ENCODE measurements around the gene MBD3.

- TF ChIP-seq, protein P1, sequence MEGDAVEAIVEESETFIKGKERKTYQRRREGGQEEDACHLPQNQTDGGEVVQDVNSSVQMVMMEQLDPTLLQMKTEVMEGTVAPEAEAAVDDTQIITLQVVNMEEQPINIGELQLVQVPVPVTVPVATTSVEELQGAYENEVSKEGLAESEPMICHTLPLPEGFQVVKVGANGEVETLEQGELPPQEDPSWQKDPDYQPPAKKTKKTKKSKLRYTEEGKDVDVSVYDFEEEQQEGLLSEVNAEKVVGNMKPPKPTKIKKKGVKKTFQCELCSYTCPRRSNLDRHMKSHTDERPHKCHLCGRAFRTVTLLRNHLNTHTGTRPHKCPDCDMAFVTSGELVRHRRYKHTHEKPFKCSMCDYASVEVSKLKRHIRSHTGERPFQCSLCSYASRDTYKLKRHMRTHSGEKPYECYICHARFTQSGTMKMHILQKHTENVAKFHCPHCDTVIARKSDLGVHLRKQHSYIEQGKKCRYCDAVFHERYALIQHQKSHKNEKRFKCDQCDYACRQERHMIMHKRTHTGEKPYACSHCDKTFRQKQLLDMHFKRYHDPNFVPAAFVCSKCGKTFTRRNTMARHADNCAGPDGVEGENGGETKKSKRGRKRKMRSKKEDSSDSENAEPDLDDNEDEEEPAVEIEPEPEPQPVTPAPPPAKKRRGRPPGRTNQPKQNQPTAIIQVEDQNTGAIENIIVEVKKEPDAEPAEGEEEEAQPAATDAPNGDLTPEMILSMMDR (IDR thresholded peaks at IDR 0.05; ENCODE audit: low read length) = no peak
- TF ChIP-seq EZH2 (optimal IDR thresholded peaks at IDR 0.05; ENCODE audit: low read depth, low read length) = no peak
Measured at GRCh38 chr19:1560286-1560882, 32.3 kb downstream of the MBD3 start.
